K562 (cell line): ENCODE measurements around the gene HRH1. TPM values are rescaled to one million over a fixed set of nuclear protein-coding genes. Genes with fewer than 3 reads are reported as not detected.

Source experiments
- BCL6 ChIP-seq: fragments of 250-450 bp; sonication (Bioruptor Pico); IDR thresholded peaks from 2 replicates; pipeline ENCODE4 v1.4.0; 2020
- GABPA ChIP-seq: fragments of 200-800 bp; sonication (Bioruptor generic); conservative IDR thresholded peaks from 2 replicates; pipeline ENCODE4 v1.6.1; 2016; ENCODE audit warnings: low read depth, missing genetic modification characterization, missing compliant biosample characterization
- HNRNPLL ChIP-seq: fragments of 200-400 bp; formaldehyde crosslinking; IDR thresholded peaks from 2 replicates; pipeline ENCODE4 v1.6.1; 2017; ENCODE audit warnings: low read length, low read depth, mild to moderate bottlenecking; ENCODE audit not compliant: poor library complexity, severe bottlenecking
- HNRNPUL1 ChIP-seq: fragments of 200-400 bp; formaldehyde crosslinking; IDR thresholded peaks from 2 replicates; pipeline ENCODE4 v1.6.1; 2017; ENCODE audit warnings: low read length
- JUN ChIP-seq, 2 experiments: sonication (generic) in 1 of 2; formaldehyde crosslinking in 1 of 2; IDR thresholded peaks; 2 replicates each; pipeline versions ENCODE4 v1.6.1 to v1.8.0; 2012 to 2022; ENCODE audit warnings: borderline replicate concordance in 2 of 2, mild to moderate bottlenecking in 2 of 2, improper control_type of control experiment in 1 of 2, low read depth in 1 of 2, low read length in 1 of 2, missing genetic modification reagents in 1 of 2
- KLF1 ChIP-seq: fragments of 450-650 bp; IDR thresholded peaks from 2 replicates; pipeline ENCODE4 v1.6.1; 2016; ENCODE audit warnings: missing genetic modification characterization, missing compliant biosample characterization
- MAFF ChIP-seq: IDR thresholded peaks from 2 replicates; pipeline ENCODE4 v1.6.1; 2012; ENCODE audit warnings: low read length, improper control_type of control experiment
- MAFK ChIP-seq: IDR thresholded peaks from 2 replicates; pipeline ENCODE4 v1.6.1; 2011; ENCODE audit warnings: low read length, improper control_type of control experiment
- NBN ChIP-seq: fragments of 450-650 bp; IDR thresholded peaks from 2 replicates; pipeline ENCODE4 v1.6.1; 2016; ENCODE audit warnings: low read depth, mild to moderate bottlenecking
- NCOA4 ChIP-seq: fragments of 450-650 bp; IDR thresholded peaks from 2 replicates; pipeline ENCODE4 v1.6.1; 2018; ENCODE audit warnings: mild to moderate bottlenecking; ENCODE audit not compliant: partially characterized antibody
- OTX1 ChIP-seq: fragments of 450-650 bp; formaldehyde crosslinking; IDR thresholded peaks from 2 replicates; pipeline ENCODE4 v1.4.0; 2022; ENCODE audit warnings: mild to moderate bottlenecking
- SOX6 ChIP-seq: fragments of 450-650 bp; IDR thresholded peaks from 2 replicates; pipeline ENCODE4 v1.6.1; 2014; ENCODE audit warnings: mild to moderate bottlenecking
- ZBED1 ChIP-seq: IDR thresholded peaks from 2 replicates; pipeline ENCODE4 v1.6.1; 2014
- ZBTB8A ChIP-seq: fragments of 450-650 bp; IDR thresholded peaks from 2 replicates; pipeline ENCODE4 v1.6.1; 2018; ENCODE audit warnings: mild to moderate bottlenecking, moderate library complexity; ENCODE audit not compliant: partially characterized antibody
- ZNF57 ChIP-seq: fragments of 450-650 bp; formaldehyde crosslinking; IDR thresholded peaks from 2 replicates; pipeline ENCODE4 v1.4.0; 2020; ENCODE audit warnings: mild to moderate bottlenecking, moderate library complexity
- ZNF695 ChIP-seq: fragments of 450-650 bp; formaldehyde crosslinking; IDR thresholded peaks from 2 replicates; pipeline ENCODE4 v1.4.0; 2020; ENCODE audit warnings: mild to moderate bottlenecking, moderate library complexity
- ZNF75A ChIP-seq: fragments of 450-650 bp; formaldehyde crosslinking; IDR thresholded peaks from 2 replicates; pipeline ENCODE4 v1.4.0; 2020; ENCODE audit warnings: mild to moderate bottlenecking
- ZNF766 ChIP-seq: fragments of 200-800 bp; sonication (Bioruptor generic); conservative IDR thresholded peaks from 2 replicates; pipeline ENCODE4 v1.6.1; 2016; ENCODE audit warnings: missing genetic modification characterization, missing compliant biosample characterization
- polyA plus RNA-seq, 8 experiments: library from polyadenylated mRNA; depleted of rRNA in 4 of 8; stranded (reverse) in 5 of 8; unstranded in 3 of 8; fragments of >200 nt; fragmentation: Nextera tagmentation in 2 of 8; fragmentation: Illumina TruSeq in 1 of 8; extraction: Ambion mirVana in 2 of 8; extraction: Trizol in 1 of 8; gene quantifications; 2 replicates each; pipeline versions ENCODE4 v1.2.1 to v1.2.3, GENCODE V29; 2011 to 2014; ENCODE audit warnings: inconsistent platforms in 1 of 8, missing spikeins in 1 of 8
- total RNA-seq, 7 experiments: library from RNA; depleted of rRNA in 6 of 7; stranded (reverse); fragments of >200 nt in 6 of 7; fragmentation: Illumina TruSeq in 2 of 7; extraction: Trizol in 2 of 7; gene quantifications; 2 replicates each; pipeline versions ENCODE4 v1.2.1 to v1.2.3, GENCODE V29; 2011 to 2021; ENCODE audit warnings: low replicate concordance in 1 of 7
- TF ChIP-seq, protein P1 (sequence below): fragments of 250-450 bp; sonication (Bioruptor Pico); IDR thresholded peaks from 2 replicates; pipeline ENCODE4 v1.4.0; 2020; ENCODE audit warnings: borderline replicate concordance
- TF ChIP-seq, protein P2 (sequence below): sonication (generic); formaldehyde crosslinking; IDR thresholded peaks from 2 replicates; pipeline ENCODE4 v1.8.1; 2022; ENCODE audit warnings: missing genetic modification reagents
- TF ChIP-seq, protein P3 (sequence below): fragments of 250-450 bp; sonication (Bioruptor Pico); IDR thresholded peaks from 2 replicates; pipeline ENCODE4 v1.8.0; 2022; ENCODE audit warnings: inconsistent platforms, mild to moderate bottlenecking, moderate library complexity, borderline replicate concordance
- TF ChIP-seq, protein P4 (sequence below): fragments of 250-450 bp; sonication (Bioruptor Pico); IDR thresholded peaks from 2 replicates; pipeline ENCODE4 v1.8.0; 2021; ENCODE audit warnings: moderate library complexity, mild to moderate bottlenecking, inconsistent platforms
- TF ChIP-seq, protein P5 (sequence below): fragments of 250-450 bp; sonication (Bioruptor Pico); IDR thresholded peaks from 2 replicates; pipeline ENCODE4 v1.8.0; 2021; ENCODE audit warnings: mild to moderate bottlenecking, moderate library complexity

The HRH1 gene
- total and polyA plus RNA-seq, 9 of the 15 experiments (the other 6 are each of a cell fraction or from before 2014, with no cell fraction given), result 0.03 to 0.15 (median 0.06) TPM; not detected in 1

DNA sequence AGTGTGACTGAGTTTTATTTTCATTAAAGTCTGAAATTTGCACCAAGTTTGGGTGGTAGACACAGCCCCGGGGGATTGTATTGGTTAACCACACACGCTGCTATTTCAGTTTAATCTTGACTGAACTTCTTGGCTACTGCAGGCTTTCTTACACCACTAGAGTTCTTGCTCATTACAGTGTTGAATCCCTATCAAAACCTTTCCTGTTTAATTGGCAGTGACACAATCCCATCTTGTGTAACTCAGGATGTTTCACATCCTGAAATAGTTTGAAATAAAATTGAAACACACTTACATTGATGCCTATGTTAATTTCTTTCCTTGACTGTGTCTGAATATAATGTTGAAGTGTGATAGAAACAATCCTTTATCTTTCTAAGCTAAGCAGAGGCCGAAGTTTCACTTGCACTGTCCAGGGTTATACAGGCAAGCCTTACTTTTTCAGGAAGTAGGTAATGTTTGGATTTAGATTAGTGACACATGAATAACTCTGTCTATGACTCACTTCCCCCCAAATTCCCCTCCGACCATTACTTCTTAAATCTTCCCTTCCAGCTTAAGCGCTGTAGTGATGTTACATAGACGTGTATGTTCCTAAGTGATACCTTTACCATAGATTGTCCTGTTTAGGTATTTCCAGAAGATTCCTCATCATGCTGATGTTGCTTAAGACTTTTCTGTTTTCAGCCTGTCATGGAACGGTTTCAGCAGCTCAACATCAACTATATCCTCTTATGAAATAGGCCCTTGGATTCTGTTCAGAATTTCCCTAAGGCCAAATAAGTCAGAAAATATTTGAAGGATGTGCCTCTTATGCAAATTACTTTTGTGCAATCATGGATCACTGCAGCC is 134.7 kb downstream of the HRH1 start (continued):
- TF ChIP-seq ZNF57 (CRISPR knock-in tag) (no peak), NBN (peak; percentile 63; the same call in 1 of the 2 replicates), KLF1 (tag) (no peak), ZBED1 (no peak), BCL6 (CRISPR knock-in tag) (no peak), NCOA4 (no peak), MAFF (peak; percentile 43; the same call in 1 of the 2 replicates), GABPA (tag) (peak; percentile 75), MAFK (no peak), ZBTB8A (no peak), ZNF695 (CRISPR knock-in tag) (no peak), JUN (IDR thresholded peaks at IDR 0.05; ENCODE audit: borderline replicate concordance, low read depth, low read length) (peak; percentile 90), JUN (CRISPR knock-in tag; IDR thresholded peaks at IDR 0.05; ENCODE audit: borderline replicate concordance) (0 out of 2 replicates have a peak, but pooled peaks have one; percentile 19), ZNF766 (0 out of 2 replicates have a peak, but pooled peaks have one; percentile 33), OTX1 (CRISPR knock-in tag) (no peak), SOX6 (peak; percentile 23; the same call in 1 of the 2 replicates), ZNF75A (CRISPR knock-in tag) (no peak), HNRNPUL1 (no peak), HNRNPLL (no peak)
- TF ChIP-seq, protein P1, sequence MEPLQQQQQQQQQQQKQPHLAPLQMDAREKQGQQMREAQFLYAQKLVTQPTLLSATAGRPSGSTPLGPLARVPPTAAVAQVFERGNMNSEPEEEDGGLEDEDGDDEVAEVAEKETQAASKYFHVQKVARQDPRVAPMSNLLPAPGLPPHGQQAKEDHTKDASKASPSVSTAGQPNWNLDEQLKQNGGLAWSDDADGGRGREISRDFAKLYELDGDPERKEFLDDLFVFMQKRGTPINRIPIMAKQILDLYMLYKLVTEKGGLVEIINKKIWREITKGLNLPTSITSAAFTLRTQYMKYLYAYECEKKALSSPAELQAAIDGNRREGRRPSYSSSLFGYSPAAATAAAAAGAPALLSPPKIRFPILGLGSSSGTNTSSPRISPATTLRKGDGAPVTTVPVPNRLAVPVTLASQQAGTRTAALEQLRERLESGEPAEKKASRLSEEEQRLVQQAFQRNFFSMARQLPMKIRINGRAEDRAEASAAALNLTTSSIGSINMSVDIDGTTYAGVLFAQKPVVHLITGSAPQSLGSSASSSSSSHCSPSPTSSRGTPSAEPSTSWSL (CRISPR knock-in tag), result no peak
- TF ChIP-seq, protein P2, sequence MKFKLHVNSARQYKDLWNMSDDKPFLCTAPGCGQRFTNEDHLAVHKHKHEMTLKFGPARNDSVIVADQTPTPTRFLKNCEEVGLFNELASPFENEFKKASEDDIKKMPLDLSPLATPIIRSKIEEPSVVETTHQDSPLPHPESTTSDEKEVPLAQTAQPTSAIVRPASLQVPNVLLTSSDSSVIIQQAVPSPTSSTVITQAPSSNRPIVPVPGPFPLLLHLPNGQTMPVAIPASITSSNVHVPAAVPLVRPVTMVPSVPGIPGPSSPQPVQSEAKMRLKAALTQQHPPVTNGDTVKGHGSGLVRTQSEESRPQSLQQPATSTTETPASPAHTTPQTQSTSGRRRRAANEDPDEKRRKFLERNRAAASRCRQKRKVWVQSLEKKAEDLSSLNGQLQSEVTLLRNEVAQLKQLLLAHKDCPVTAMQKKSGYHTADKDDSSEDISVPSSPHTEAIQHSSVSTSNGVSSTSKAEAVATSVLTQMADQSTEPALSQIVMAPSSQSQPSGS, result no peak
- TF ChIP-seq, protein P3, sequence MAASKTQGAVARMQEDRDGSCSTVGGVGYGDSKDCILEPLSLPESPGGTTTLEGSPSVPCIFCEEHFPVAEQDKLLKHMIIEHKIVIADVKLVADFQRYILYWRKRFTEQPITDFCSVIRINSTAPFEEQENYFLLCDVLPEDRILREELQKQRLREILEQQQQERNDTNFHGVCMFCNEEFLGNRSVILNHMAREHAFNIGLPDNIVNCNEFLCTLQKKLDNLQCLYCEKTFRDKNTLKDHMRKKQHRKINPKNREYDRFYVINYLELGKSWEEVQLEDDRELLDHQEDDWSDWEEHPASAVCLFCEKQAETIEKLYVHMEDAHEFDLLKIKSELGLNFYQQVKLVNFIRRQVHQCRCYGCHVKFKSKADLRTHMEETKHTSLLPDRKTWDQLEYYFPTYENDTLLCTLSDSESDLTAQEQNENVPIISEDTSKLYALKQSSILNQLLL, result no peak
- TF ChIP-seq, protein P4, sequence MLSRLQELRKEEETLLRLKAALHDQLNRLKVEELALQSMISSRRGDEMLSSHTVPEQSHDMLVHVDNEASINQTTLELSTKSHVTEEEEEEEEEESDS (CRISPR knock-in tag), result no peak
- TF ChIP-seq, protein P5, sequence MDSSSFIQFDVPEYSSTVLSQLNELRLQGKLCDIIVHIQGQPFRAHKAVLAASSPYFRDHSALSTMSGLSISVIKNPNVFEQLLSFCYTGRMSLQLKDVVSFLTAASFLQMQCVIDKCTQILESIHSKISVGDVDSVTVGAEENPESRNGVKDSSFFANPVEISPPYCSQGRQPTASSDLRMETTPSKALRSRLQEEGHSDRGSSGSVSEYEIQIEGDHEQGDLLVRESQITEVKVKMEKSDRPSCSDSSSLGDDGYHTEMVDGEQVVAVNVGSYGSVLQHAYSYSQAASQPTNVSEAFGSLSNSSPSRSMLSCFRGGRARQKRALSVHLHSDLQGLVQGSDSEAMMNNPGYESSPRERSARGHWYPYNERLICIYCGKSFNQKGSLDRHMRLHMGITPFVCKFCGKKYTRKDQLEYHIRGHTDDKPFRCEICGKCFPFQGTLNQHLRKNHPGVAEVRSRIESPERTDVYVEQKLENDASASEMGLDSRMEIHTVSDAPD (CRISPR knock-in tag), result no peak
